Muscle layer of colon (tissue), 2 donors: ENCODE measurements around the gene LYRM4.

ENCODE experiments used
- H3K27ac ChIP-seq: one replicate; pipeline ENCODE4 v1.7.0; 2013; ENCODE audit warnings: low read depth, mild to moderate bottlenecking, low read length, moderate library complexity
- H3K27me3 ChIP-seq, 2 donors: one replicate each; pipeline ENCODE4 v1.7.0; 2013; ENCODE audit warnings: low read length in 2 of 2, mild to moderate bottlenecking in 2 of 2; ENCODE audit not compliant: insufficient read depth in 2 of 2, control insufficient read depth in 1 of 2
- H3K36me3 ChIP-seq: one replicate; pipeline ENCODE4 v1.7.0; 2013; ENCODE audit warnings: mild to moderate bottlenecking, low read length; ENCODE audit not compliant: insufficient read depth
- H3K4me1 ChIP-seq: one replicate; pipeline ENCODE4 v1.7.0; 2013; ENCODE audit warnings: mild to moderate bottlenecking, low read length; ENCODE audit not compliant: insufficient read depth
- H3K4me3 ChIP-seq, 2 donors: one replicate each; pipeline ENCODE4 v1.7.0; 2013; ENCODE audit warnings: low read length in 2 of 2, low read depth in 1 of 2, mild to moderate bottlenecking in 1 of 2, moderate library complexity in 1 of 2
- H3K9ac ChIP-seq: one replicate; pipeline ENCODE4 v1.7.0; 2013; ENCODE audit warnings: low read length
- H3K9me3 ChIP-seq: one replicate; pipeline ENCODE4 v1.7.0; 2013; ENCODE audit warnings: mild to moderate bottlenecking, low read length
- donor health status: abdominal sarcoma.
- donor health status: Adenocarcinoma of cecum.

LYRM4 gene

DNA sequence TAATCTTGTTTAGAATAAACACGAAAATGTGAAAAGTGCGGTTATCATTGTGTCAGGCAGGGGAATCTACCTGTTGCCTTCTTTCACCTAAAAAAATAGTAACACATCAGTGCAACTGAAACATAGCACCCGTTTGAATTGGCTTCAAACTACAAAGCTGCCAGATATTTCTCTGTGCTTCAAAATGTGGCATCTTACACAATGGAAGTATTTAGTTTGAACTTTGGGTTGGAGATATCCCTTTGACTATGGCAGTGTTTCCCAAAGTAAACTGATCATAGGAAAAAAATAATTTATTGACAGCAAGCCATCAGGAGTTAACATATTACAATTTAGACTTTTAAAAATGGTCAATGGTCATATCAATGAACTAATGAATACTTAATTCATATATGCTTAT is 172.0 kb downstream of the LYRM4 start:
- H3K4me1 ChIP-seq: peaks cover 12% of the 10 kb centered on the region

DNA sequence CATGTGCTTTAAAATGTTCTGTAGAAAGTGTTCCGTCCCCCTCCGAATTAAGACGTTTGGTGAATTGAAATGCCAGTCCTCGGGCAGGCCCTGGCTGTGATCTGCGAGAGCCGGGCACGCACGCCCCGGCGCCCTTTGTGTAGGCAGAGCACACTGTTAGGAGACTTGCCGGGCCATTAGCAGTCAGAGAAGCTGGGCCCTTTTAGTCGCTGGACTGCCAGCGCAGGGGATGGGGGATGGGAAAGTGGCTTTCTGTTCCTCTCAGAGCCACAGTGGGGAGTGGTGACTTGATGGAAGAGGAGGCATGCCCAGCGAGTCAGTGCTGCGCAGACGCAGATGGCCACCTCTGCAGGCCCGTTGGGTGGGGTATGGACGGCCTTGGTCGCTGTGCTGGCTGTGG is 173.4 kb downstream of the LYRM4 start:
- Histone ChIP-seq H3K4me1 (peaks cover 12% of the 10 kb centered on the region), H3K27ac (no peak overlapping the region), H3K27me3 (no peaks in the 10 kb centered on the region), H3K4me3 (no peak overlapping the region), H3K36me3 (no peaks in the 10 kb centered on the region), H3K9me3 (no peaks in the 10 kb centered on the region), H3K9ac (no peak overlapping the region)

More for the DNA sequence above, 172.0 kb downstream of the LYRM4 start:
- Histone ChIP-seq H3K9me3 (no peaks in the 10 kb centered on the region), H3K27me3 (no peaks in the 10 kb centered on the region), H3K9ac (no peak overlapping the region), H3K36me3 (no peaks in the 10 kb centered on the region), H3K27ac (no peak overlapping the region), H3K4me3 (no peak overlapping the region)

DNA sequence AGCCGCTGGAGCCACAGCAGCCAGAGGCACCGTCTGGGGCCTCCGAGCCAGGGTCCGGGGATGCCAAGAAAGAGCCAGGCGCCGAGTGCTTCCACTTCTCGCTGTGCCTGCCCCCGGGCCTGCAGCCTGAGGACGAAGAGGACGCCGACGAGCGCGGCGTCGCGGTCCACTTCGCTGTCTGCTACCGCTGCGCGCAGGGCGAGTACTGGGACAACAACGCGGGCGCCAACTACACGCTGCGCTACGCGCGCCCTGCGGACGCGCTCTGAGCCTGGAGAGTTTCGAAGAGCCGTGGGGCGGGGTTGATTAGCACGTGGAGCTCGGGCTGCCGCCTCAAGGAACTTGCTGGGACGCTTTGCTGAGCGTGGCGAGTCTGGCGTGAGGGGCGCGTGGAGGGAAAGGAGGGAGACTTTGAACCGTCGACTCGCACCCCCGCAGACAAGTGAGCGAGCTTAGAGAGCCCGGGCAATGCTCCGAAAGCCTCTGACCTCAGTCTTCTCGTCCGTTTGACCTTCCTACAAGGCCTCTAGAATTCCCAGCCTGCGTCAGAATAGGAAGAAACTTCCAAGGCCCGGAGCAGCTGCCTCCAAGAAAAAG is 174.4 kb downstream of the LYRM4 start:
- Histone ChIP-seq H3K4me3 (peak overlapping the region; percentile 70 to 72), H3K4me1 (peaks cover 12% of the 10 kb centered on the region), H3K9me3 (no peaks in the 10 kb centered on the region), H3K27ac (no peak overlapping the region), H3K9ac (no peak overlapping the region), H3K36me3 (no peaks in the 10 kb centered on the region), H3K27me3 (no peaks in the 10 kb centered on the region)

DNA sequence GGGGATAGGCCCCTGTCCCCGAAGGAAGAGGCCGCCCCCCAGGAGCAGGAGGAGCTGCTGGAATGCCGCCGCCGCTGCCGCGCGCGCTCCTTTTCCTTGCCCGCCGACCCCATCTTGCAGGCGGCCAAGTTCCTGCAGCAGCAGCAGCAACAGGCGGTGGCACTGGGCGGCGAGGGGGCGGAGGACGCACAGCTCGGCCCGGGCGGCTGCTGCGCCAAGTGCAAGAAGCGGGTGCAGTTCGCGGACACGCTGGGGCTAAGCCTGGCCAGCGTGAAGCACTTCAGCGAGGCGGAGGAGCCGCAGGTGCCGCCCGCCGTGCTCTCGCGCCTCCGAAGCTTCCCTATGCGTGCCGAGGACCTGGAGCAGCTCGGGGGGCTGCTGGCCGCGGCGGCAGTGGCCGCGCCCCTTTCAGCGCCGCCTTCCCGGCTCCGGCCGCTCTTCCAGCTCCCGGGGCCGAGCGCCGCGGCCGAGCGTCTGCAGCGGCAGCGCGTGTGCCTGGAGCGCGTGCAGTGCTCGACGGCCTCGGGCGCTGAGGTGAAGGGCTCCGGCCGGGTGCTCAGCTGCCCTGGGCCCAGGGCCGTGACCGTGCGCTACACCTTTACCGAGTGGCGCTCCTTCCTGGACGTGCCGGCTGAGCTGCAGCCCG is 175.0 kb downstream of the LYRM4 start:
- Histone ChIP-seq H3K9ac (peak overlapping the region; percentile 57), H3K27ac (peak overlapping the region; percentile 60), H3K9me3 (no peaks in the 10 kb centered on the region), H3K4me3 (peak overlapping the region; percentile 70 to 72), H3K27me3 (no peaks in the 10 kb centered on the region), H3K4me1 (peaks cover 12% of the 10 kb centered on the region), H3K36me3 (no peaks in the 10 kb centered on the region)

DNA sequence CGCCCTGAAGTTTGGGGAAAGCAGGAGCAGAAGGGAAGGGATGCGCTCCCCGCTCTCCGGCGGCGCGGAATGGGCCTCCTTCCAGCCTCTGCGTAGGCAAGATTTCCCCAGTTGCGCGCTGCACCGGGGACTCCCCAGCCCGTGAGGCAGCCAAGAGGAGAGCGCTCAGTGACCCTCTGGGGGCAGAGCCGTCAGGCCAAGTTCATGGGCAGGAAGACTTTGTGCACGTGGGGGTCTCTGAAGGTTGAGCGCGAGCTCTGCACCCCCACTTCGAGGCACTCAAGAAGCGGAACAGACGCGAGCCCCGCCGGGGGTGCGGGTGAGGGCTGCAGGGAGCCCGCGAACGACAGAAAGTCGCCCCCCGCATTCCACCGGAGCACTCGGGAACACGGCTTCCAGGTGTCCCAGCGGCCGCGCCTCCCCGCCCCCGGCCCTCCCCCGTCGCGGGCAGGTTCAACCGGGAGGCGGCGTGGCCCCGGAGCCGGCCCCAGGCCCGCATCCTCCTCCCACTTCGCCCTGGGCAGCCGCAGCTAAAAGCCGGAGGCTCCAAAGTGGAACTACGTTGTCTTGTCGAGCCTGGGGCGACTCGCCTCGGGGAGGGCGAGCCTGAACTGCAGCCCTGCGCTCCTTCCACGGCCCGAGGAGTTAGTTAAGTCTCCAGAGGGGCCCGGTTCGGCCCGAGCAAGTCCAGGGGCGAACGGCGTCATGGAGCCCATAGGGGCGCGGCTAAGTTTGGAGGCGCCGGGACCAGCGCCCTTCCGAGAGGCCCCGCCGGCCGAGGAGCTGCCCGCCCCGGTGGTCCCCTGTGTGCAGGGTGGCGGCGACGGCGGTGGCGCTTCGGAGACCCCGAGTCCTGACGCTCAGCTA is 175.7 kb downstream of the LYRM4 start, which contains the start of gene PPP1R3G:
TSS of gene PPP1R3G (plus strand) at position 561 of the 867 bp plus-strand sequence. CDS start at position 706, 145 bp downstream.
- Histone ChIP-seq H3K27ac (peak within 1 kb of the TSS; percentile 60), H3K4me3 (peak within 1 kb of the TSS; percentile 70 to 72), H3K27me3 (no peaks in the 10 kb centered on the region), H3K9ac (peak within 1 kb of the TSS; percentile 57), H3K36me3 (no peaks in the 10 kb centered on the region), H3K9me3 (no peaks in the 10 kb centered on the region), H3K4me1 (peaks cover 12% of the 10 kb centered on the region)

DNA sequence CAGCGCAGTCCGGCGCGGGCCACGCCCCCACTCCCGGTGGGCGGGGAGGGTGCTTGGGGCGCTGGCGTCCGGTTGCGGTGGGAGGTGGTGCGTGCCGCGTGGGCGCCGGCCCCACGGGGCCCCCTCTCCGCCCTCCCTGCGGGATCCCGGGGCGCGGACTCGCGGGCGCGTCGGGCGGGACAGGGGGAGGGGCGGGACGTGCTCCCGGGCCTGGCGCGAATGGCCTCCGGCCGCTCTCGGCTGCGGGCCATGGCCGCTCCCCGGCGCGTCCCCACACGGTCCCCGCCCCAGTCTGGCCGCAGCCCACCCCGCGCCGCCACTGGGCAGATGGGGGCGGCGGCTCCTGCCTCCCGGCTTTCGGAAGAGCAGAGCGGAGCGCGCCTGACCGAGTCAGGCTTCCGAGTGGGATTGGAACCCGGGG is 176.4 kb downstream of the LYRM4 start:
- Histone ChIP-seq H3K4me3 (peak overlapping the region; percentile 70 to 72), H3K9me3 (no peaks in the 10 kb centered on the region), H3K27ac (peak overlapping the region; percentile 60), H3K36me3 (no peaks in the 10 kb centered on the region), H3K4me1 (peaks cover 12% of the 10 kb centered on the region), H3K9ac (peak overlapping the region; percentile 57), H3K27me3 (no peaks in the 10 kb centered on the region)

DNA sequence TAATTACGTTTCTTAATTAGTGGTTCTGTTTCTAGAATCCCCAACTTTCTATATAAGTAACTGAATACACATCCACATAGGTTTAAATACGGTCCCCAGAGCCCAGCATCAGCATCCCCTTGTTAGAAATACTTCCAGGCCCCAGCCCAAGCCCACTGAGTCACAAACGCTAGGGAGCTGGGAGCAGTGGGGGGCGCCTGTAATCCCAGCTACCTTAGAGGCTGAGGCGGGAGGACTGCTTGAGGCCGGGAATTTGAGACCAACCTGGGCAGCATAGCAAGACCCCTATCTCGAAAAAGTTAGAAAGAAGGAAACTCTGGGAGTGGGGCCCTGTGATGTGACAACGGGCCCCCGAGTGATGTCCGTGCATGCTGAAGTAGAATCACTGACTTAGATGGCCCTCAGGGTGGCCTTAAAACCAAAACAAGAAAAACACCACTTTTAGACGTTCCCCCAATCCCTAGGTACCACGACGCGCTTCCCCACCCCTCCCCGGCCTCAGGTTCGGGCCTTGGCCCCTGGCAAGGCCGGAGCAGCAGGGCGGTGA is 176.9 kb downstream of the LYRM4 start:
- H3K36me3 ChIP-seq: no peaks in the 10 kb centered on the region
- peaks cover 12% of the 10 kb centered on the region for H3K4me1 ChIP-seq
- H3K9ac ChIP-seq: no peak overlapping the region
- H3K9me3 ChIP-seq: no peaks in the 10 kb centered on the region
- no peaks in the 10 kb centered on the region for H3K27me3 ChIP-seq
- peak overlapping the region; percentile 12 to 38 for H3K4me3 ChIP-seq
- no peak overlapping the region for H3K27ac ChIP-seq

DNA sequence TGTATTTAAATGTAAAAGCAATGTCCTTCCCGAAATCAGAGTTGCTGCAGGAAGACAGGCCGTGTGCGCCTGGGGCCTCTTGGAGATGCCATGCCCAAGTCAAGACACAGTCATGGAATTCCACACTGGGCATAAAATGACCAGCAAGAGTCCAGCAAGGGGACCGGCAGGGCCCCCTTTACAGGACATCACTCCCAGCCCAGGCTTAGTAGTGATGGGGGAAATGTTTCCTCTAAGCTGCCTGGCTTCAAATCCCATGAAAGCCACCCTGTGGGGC is 177.5 kb downstream of the LYRM4 start:
- H3K9ac ChIP-seq: no peak overlapping the region
- no peaks in the 10 kb centered on the region for H3K36me3 ChIP-seq
- H3K4me3 ChIP-seq: no peak overlapping the region
- no peaks in the 10 kb centered on the region for H3K9me3 ChIP-seq
- H3K4me1 ChIP-seq: peaks cover 12% of the 10 kb centered on the region
- H3K27ac ChIP-seq: no peak overlapping the region
- H3K27me3 ChIP-seq: no peaks in the 10 kb centered on the region

DNA sequence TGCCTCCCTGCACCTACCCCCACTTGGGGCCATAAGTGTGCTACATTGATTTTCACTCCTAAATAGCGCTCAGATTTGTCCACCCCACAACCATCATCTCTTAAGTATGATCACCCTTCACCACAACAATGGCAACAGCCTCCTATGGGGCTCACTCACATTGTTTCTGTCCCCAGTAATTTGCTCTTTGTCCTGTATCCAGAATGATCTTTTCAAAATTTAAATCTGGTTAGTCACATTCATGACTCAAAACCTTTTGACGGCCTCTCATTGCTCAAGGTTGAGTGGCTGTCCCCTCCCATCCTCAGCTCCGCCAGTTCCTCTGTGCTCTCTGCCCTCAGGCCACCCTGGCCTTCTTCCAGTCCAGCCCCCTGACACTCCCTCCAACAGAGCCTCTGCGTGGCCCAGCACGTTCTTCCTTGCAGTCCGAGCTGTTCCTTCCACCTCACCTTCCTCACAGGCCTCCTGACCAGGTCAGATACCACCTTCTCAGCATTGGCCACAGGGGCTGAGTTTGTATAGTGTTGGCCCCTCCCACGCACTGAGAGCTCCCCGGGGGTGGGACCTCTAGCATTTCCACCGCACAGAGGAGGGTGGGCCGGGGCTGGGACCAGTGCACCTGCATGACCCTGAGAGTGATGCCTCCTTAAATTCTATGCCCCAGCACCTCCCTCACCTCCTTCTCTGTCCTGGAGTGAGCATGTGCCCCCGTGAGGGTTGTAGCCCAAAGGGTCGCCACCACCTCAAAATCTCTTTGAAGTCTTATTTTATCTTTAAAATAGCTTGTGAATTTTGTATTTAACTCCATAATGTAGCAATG is 178.1 kb downstream of the LYRM4 start:
- Histone ChIP-seq H3K9ac (no peak overlapping the region), H3K27ac (no peak overlapping the region), H3K36me3 (no peaks in the 10 kb centered on the region), H3K4me3 (no peak overlapping the region), H3K4me1 (peaks cover 12% of the 10 kb centered on the region), H3K27me3 (no peaks in the 10 kb centered on the region), H3K9me3 (no peaks in the 10 kb centered on the region)

DNA sequence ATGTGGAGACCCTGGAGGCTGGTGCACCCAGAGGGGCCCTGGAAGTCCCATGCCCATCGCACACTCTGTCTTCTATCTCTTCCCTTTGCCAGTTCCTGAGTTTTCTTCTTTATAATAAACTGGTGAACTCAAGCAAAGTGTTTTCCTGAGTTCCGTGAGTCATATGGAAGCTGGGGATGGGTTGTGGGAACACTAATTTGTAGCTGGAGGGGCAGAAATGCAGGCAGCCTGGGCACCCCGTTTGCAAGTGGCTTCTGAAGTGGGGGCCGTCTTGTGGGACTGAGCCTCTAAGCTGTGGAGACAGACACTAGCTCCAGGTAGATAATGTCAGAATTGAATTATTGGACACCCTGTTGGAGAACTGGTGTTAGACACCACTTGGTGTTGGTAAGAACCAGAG is 178.8 kb downstream of the LYRM4 start:
- H3K27me3 ChIP-seq: no peaks in the 10 kb centered on the region
- no peak overlapping the region for H3K4me3 ChIP-seq
- H3K9ac ChIP-seq: no peak overlapping the region
- peaks cover 7% of the 10 kb centered on the region for H3K4me1 ChIP-seq
- no peaks in the 10 kb centered on the region for H3K9me3 ChIP-seq
- H3K36me3 ChIP-seq: no peaks in the 10 kb centered on the region
- H3K27ac ChIP-seq: no peak overlapping the region

DNA sequence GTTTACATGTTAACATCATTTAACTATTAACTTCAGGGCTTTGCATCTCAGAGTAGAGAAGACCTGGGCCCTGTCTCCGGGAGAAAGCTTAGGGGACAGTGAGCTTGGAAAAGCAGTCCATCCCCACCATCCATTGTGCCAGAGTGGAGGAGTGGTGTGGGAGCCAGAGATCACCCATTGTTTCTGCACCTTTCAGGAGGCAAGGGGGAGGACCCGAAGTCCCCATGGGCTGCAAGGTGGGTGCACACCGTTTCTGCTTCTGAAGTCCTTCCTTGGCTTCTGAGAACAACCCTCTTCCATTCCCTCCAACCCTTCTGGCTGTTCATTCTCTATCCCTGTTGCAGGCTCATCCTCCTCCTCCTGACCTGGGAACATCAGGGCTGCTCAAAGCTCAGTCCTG is 179.6 kb downstream of the LYRM4 start:
- Histone ChIP-seq H3K9ac (no peak overlapping the region), H3K27me3 (no peaks in the 10 kb centered on the region), H3K4me1 (no peaks in the 10 kb centered on the region), H3K4me3 (no peak overlapping the region), H3K27ac (no peak overlapping the region), H3K9me3 (no peaks in the 10 kb centered on the region), H3K36me3 (no peaks in the 10 kb centered on the region)
